Skeletal muscle tissue (tissue), 4 donors: ENCODE data around the gene TGOLN2. TPM values are rescaled to one million over a fixed set of nuclear protein-coding genes. Genes with fewer than 3 reads are reported as not detected.

Experiments
- H3K27ac ChIP-seq: one replicate; pipeline ENCODE4 v1.7.0; 2013; ENCODE audit warnings: mild to moderate bottlenecking, low read depth, low read length, inconsistent platforms
- H3K27me3 ChIP-seq, 3 donors: one replicate each; pipeline ENCODE4 v1.7.0; 2013; ENCODE audit warnings: low read length in 3 of 3; ENCODE audit not compliant: control insufficient read depth in 3 of 3, insufficient read depth in 3 of 3
- H3K36me3 ChIP-seq, 3 donors: one replicate each; pipeline ENCODE4 v1.7.0; 2013; ENCODE audit warnings: low read length in 3 of 3; ENCODE audit not compliant: control insufficient read depth in 3 of 3, insufficient read depth in 3 of 3
- H3K4me1 ChIP-seq, 3 donors: one replicate each; pipeline ENCODE4 v1.7.0; 2013; ENCODE audit warnings: low read length in 3 of 3, mild to moderate bottlenecking in 3 of 3; ENCODE audit not compliant: control insufficient read depth in 3 of 3, insufficient read depth in 3 of 3
- H3K4me3 ChIP-seq, 3 donors: one replicate each; pipeline ENCODE4 v1.7.0; 2013; ENCODE audit warnings: low read length in 3 of 3
- H3K9ac ChIP-seq, 3 donors: one replicate each; pipeline ENCODE4 v1.7.0; 2013; ENCODE audit warnings: low read length in 3 of 3, mild to moderate bottlenecking in 3 of 3, moderate library complexity in 2 of 3, low read depth in 1 of 3
- H3K9me3 ChIP-seq, 3 donors: one replicate each; pipeline ENCODE4 v1.7.0; 2013; ENCODE audit warnings: low read length in 3 of 3; ENCODE audit not compliant: control insufficient read depth in 3 of 3
- total RNA-seq: library from RNA; depleted of rRNA; stranded (reverse); fragments of >200 nt; gene quantifications from one replicate; pipeline ENCODE4 v1.2.3, GENCODE V29; 2014
- donor health status: Osteomylitis.

Gene TGOLN2
- total RNA-seq, 1 donor from 2014 or later = 29.7 TPM

DNA sequence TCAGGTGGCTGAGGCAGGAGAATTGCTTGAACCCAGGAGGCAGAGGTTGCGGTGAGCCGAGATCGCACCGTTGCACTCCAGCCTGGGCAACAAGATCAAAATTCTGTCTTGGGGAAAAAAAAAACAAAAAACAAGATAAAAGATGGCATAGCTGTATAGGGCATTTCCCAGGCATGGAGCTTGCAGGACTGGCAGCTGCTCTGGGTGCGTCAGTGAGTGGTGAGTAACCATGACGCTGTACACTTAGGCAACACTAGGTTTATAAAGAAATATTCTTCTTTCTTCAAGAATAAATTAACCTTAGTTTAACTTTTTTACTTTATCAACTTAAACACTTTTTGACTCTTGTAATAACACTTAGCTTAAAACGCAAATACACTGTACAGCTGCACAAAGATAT is 15.4 kb downstream of the TGOLN2 start:
- no peak overlapping the region for H3K27ac ChIP-seq
- H3K27me3 ChIP-seq = no peaks in the 10 kb centered on the region
- H3K9me3 ChIP-seq = no peaks in the 10 kb centered on the region
- peaks cover 5 to 16% (median 7%) of the 10 kb centered on the region in 3 donors for H3K4me1 ChIP-seq
- no peak overlapping the region for H3K9ac ChIP-seq
- H3K36me3 ChIP-seq = peaks cover 11 to 29% (median 17%) of the 10 kb centered on the region in 3 donors
- H3K4me3 ChIP-seq = no peak overlapping the region

- H3K4me1 ChIP-seq = peaks cover 5 to 16% (median 7%) of the 10 kb centered on the region in 3 donors
- no peak overlapping the region for H3K27ac ChIP-seq
Observed at GRCh38 chr2:85310330-85310729, 17.5 kb downstream of the TGOLN2 start.

GRCh38 chr2:85309699-85310321 is 18.0 kb downstream of the TGOLN2 start:
- peaks cover 15 to 26% (median 19%) of the 10 kb centered on the region in 3 donors for H3K36me3 ChIP-seq
- no peak overlapping the region for H3K9ac ChIP-seq
- H3K27me3 ChIP-seq = no peaks in the 10 kb centered on the region
- no peaks in the 10 kb centered on the region for H3K9me3 ChIP-seq
- H3K27ac ChIP-seq = no peak overlapping the region
- H3K4me3 ChIP-seq = no peak overlapping the region
- H3K4me1 ChIP-seq = peaks cover 5 to 16% (median 7%) of the 10 kb centered on the region in 3 donors

More at GRCh38 chr2:85310330-85310729, 17.5 kb downstream of the TGOLN2 start:
- H3K9me3 ChIP-seq = no peaks in the 10 kb centered on the region
- H3K4me3 ChIP-seq = no peak overlapping the region
- H3K9ac ChIP-seq = no peak overlapping the region
- peaks cover 16 to 31% (median 20%) of the 10 kb centered on the region in 3 donors for H3K36me3 ChIP-seq
- no peaks in the 10 kb centered on the region for H3K27me3 ChIP-seq

GRCh38 chr2:85308896-85309555 is 18.8 kb downstream of the TGOLN2 start:
- no peak overlapping the region for H3K9ac ChIP-seq
- H3K9me3 ChIP-seq = no peaks in the 10 kb centered on the region
- H3K27me3 ChIP-seq = no peaks in the 10 kb centered on the region
- H3K27ac ChIP-seq = no peak overlapping the region
- H3K4me3 ChIP-seq = no peak overlapping the region
- peaks cover 20 to 22% (median 20%) of the 10 kb centered on the region in 3 donors for H3K36me3 ChIP-seq
- peaks cover 5 to 13% (median 7%) of the 10 kb centered on the region in 3 donors for H3K4me1 ChIP-seq

GRCh38 chr2:85308201-85308600 is 19.6 kb downstream of the TGOLN2 start:
- no peaks in the 10 kb centered on the region for H3K27me3 ChIP-seq
- H3K36me3 ChIP-seq = peaks cover 20 to 24% (median 24%) of the 10 kb centered on the region in 3 donors
- H3K27ac ChIP-seq = no peak overlapping the region
- no peaks in the 10 kb centered on the region for H3K9me3 ChIP-seq
- H3K4me1 ChIP-seq = peaks cover 5 to 13% (median 7%) of the 10 kb centered on the region in 3 donors
- H3K4me3 ChIP-seq = no peak overlapping the region
- no peak overlapping the region for H3K9ac ChIP-seq

- no peak overlapping the region for H3K9ac ChIP-seq
- H3K27me3 ChIP-seq = no peaks in the 10 kb centered on the region
- peaks cover 5 to 13% (median 7%) of the 10 kb centered on the region in 3 donors for H3K4me1 ChIP-seq
- no peaks in the 10 kb centered on the region for H3K9me3 ChIP-seq
- H3K4me3 ChIP-seq = no peak overlapping the region
- H3K36me3 ChIP-seq = peaks cover 22 to 26% (median 24%) of the 10 kb centered on the region in 3 donors
- H3K27ac ChIP-seq = no peak overlapping the region
Observed at GRCh38 chr2:85307527-85307897, 20.3 kb downstream of the TGOLN2 start.

DNA sequence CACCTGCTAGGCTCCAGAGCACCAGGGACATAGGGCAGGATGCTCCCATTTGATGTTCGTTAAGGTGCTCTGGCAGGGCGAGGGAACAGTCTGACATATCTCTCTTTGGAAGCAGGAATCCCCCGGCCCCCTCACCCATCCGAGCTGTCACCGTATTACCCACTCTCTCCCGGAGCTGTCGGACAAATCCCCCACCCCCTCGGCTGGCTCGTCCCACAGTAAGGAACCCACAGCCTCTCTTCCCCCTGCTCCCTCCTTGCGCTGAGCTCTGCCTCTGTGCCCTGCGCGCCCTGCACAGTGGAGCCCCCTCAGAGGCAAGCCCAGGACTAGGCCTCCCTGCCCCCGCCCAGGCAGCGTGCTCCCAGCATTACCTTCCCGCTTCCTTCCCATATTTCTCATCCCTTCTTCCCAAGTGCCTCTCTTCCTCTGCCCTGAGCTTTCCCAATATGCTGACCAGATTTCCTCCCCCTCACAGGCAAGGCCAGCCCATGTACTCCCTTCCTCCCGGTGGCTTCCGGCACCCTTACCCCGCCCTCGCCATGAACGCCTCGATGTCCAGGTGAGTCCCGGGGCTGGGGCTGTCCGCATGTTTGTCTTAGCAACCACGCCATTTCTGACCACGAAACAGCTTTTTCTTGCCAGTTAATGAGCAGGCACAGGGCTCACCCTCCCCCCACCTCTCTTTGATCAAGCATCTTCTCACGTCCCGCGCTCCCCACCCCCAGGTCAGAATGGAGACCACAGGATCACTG is 23.8 kb downstream of the TGOLN2 start:
- Histone ChIP-seq H3K27me3 (no peaks in the 10 kb centered on the region), H3K27ac (no peak overlapping the region), H3K4me1 (peaks cover 5 to 10% (median 9%) of the 10 kb centered on the region in 3 donors), H3K36me3 (peaks cover 18 to 26% (median 24%) of the 10 kb centered on the region in 3 donors), H3K9me3 (no peaks in the 10 kb centered on the region), H3K9ac (no peak overlapping the region), H3K4me3 (no peak overlapping the region)

DNA sequence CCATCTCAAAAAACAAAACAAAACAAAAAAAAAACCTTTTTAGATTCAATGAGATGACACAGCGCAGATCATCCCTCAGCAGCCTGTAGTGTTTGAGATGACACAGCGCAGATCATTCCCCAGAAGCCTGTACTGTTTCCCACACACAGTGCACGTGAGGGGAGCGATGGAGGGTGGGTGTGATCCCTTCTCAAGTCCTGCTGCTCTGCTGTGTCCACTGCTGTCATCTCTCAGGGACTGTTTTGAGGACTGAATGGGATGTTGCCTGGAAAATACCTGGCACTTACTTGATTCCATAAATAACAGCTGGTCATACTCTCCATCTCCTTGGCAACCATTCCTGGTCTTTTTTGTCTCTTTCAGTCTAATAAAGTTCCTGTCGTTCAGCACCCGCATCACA is 25.7 kb downstream of the TGOLN2 start:
- Histone ChIP-seq H3K36me3 (peaks cover 13 to 24% (median 19%) of the 10 kb centered on the region in 3 donors), H3K27me3 (no peaks in the 10 kb centered on the region), H3K27ac (no peak overlapping the region), H3K4me3 (no peak overlapping the region), H3K4me1 (peaks cover 3 to 6% (median 4%) of the 10 kb centered on the region in 3 donors), H3K9ac (no peak overlapping the region), H3K9me3 (no peaks in the 10 kb centered on the region)

DNA sequence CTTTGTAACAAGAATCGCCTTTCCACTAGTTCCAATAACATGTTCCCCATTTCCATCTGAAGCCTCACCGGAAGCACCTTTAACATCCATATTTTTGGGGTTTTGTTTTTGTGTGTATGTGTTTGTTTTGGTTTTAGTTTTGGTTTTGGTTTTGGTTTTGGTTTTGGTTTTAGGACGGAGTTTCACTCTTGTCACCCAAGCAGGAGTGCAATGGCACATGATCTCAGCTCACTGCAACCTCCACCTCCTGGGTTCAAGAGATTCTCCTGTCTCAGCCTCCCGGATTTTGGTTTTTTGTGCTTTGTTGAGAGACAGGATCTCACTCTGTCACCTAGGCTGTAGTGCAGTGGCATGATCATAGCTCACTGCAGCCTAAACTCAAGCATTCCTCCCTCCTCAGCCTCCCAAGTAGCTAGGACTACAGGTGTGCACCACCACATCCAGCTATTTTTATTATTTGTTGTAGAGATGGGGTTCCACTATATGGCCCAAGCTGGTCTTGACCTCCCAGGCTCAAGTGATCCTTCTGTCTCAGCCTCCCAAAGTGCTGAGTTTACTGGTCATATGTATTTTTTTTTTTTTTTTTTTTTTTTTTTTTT is 36.3 kb downstream of the TGOLN2 start:
- no peaks in the 10 kb centered on the region for H3K36me3 ChIP-seq
- no peaks in the 10 kb centered on the region for H3K27me3 ChIP-seq
- no peaks in the 10 kb centered on the region for H3K4me1 ChIP-seq
- H3K9me3 ChIP-seq = no peaks in the 10 kb centered on the region
- H3K9ac ChIP-seq = no peak overlapping the region
- H3K27ac ChIP-seq = no peak overlapping the region
- H3K4me3 ChIP-seq = no peak overlapping the region
